Activated CD8-positive, alpha-beta memory T cell treated with anti-CD3 and anti-CD28 coated beads for 1 hour (primary cell): ENCODE data around the gene MAP9.
"Not testable (repeated sequence)": the region's sequence is repeated elsewhere in the genome, so short reads cannot be mapped to it uniquely, and the experiment has no call there.

Experiments
- DNase-seq, 2 donors: peaks; one replicate each; pipeline ENCODE4 v3.0.0-alpha.2; 2020; ENCODE audit warnings: low read depth in 1 of 2; ENCODE audit errors: extremely low read depth in 1 of 2

The MAP9 gene

DNA sequence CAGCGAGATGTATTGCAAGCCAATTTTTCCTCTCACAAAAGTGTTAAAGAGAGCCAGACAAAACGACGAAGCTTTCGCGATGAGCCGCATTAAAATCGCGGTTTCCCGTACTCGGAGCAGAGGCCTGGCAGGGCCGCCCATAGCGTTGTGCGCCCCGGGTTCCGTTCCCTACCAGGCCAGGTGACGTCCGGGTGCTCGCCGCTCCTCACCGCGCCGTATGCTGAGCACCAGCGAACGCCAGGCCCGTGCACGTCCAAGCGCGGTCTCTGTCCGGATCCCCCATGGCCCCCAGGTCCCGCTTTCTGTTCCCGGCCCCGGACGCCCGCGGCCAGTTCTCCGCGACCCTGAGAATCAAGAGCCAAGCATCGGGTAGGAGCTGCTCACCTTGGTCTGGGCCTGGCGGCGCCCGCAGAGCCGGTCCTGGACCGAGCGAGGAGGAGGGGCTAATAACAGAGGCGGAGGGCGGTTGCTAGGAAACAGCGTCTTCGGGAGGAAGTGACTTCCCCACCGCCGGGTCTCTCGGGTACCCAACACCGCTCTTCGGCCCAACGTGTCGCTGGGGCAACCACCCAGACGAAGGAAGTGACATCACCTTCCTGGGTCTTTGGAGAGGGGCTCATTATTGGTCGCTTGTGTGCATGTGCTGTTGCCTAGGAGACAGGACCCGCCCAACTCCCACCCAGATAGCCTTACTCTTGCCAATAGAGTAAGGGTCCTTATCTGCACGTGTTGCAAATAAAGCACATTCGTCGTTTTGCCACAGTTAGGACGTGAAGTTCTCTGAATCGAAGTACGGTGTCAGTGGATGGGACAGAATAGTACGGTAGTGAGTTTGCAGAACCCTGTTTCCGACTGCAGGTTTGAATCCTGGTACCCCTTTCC, at the start of gene MAP9:
Gene MAP9, minus strand, starts transcription at position 579 of the 882 bp plus-strand sequence. CDS start 1,115 bp downstream, outside the sequence.
- DNase-seq: peak; percentile 75 to 77

DNA sequence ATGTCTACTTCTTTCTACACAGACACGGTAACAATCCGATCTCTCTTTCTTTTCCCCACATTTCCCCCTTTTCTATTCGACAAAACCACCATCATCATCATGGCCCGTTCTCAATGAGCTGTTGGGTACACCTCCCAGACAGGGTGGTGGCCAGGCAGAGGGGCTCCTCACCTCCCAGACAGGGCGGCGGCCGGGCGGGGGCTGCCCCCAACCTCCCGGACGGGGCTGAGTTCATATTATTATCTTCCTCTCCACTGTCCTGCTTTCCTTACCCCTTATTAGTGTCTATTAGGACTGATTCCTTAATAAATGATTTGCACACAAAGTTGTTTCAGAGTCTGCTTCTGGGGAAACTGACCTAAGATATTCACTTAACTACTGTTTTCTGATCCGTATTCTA, 48.0 kb upstream of the MAP9 start:
- not testable (repeated sequence) for DNase-seq

DNA sequence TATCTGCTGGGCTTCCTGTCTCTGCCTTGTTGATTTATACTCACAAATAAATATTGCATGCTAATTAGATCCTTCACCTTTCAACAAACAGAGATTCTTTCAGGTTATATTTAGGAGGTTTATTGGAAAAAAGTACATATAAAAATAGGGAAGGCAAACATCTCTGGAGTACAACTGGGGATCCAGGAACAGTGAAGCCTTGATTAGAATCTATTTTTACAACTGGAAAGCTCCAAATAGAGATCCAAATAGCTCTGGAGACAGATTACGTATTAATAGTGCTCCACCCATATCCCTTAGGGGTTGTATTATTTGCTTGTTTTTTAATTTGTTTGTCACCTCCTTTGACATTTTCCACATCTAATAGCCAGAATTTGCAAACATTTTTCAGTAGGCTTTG, 46.9 kb upstream of the MAP9 start:
- DNase-seq: no peak

- DNase-seq: no peak
These were observed 42.5 kb upstream of the MAP9 start for GRCh38 chr4:155419266-155419665.

- DNase-seq: no peak
These were observed 38.9 kb upstream of the MAP9 start for GRCh38 chr4:155415662-155416061.

GRCh38 chr4:155413451-155413850, 36.7 kb upstream of the MAP9 start:
- DNase-seq: no peak

- no peak for DNase-seq
These were observed 34.8 kb upstream of the MAP9 start for GRCh38 chr4:155411546-155411945.

GRCh38 chr4:155408796-155409195, 32.0 kb upstream of the MAP9 start:
- no peak for DNase-seq

- DNase-seq: no peak
These were observed 30.7 kb upstream of the MAP9 start for GRCh38 chr4:155407480-155407879.

DNA sequence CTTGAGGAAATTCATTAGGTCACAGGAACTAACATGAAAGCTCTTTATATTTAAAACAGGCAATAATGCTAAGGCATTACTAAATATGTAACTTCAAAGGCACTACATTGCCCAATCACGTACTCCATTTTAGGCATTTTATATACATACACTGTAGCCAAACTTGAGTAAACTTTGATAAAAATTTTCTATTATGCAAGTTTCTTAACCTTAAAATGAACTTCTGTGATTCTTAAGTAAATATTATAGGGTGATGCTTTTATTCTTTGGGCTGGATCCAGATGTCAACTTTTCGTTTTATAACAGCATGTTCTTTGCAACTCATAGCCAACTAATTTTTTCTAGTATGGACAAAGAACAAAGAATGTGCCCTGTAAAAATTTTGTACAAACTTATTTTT, 28.3 kb upstream of the MAP9 start:
- DNase-seq: no peak

DNA sequence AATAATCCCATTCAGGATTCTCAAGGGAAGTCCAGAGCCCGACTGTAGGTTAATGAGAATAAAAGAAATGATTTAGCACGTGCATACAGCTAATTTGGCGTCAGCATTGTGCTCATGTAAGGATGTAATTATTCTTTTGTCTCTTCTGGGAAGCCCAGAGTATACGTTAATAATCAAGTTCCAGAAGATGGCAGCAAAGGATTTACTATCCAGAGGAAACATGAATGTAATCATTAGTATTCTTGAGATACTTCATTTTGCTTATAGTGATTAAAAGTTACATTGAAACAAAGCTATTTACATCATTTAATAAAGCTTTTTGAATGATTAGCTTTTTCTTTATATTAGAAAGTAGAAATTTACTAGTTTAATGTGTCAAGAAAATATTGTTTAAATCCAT, 27.1 kb upstream of the MAP9 start:
- no peak for DNase-seq

GRCh38 chr4:155402941-155403340, 26.2 kb upstream of the MAP9 start:
- DNase-seq: no peak

DNA sequence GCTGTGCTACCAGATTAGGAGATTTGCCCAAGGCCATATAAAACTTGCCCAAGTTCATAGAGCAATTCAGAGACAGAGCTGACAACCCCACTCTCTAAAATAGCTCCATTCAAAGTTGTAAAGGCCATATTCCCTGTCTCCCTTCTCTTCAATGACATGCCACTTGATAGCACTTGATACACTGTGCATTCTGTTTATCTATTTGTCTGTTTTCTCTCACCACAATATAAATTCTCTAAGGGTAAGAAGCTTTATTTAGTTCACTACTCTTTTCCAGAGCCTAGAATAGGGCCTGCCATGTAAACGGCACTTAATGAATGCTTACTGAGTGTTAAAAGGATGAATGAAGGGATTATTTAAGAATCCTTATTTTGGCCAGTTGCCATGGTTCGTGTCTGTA, 24.1 kb upstream of the MAP9 start:
- no peak for DNase-seq

GRCh38 chr4:155399974-155400697, 23.4 kb upstream of the MAP9 start:
- no peak for DNase-seq

GRCh38 chr4:155392481-155393184, 15.9 kb upstream of the MAP9 start:
- no peak for DNase-seq

GRCh38 chr4:155391932-155392331, 15.2 kb upstream of the MAP9 start:
- DNase-seq: no peak

DNA sequence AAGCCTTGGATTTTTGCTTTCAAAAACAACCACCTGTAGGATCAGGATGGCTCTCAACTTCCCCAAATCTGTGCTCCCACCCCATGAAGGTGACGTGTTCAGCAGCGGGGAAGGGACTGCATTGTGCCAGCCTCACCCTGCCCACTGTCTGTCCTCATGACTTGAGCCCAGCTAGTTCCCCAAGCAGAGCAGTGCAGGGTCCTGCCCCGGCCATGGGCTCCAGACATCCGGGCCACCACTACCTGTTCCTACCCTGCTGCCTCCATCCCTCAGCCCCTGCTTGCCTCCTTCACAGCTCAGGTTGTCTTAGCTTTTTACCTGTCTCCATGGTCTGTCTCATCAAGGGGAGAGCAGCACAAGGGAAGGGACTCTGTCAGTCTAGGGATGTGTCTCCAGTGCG, 11.4 kb upstream of the MAP9 start:
- DNase-seq: no peak

GRCh38 chr4:155383541-155383940, 6.8 kb upstream of the MAP9 start:
- no peak for DNase-seq

DNA sequence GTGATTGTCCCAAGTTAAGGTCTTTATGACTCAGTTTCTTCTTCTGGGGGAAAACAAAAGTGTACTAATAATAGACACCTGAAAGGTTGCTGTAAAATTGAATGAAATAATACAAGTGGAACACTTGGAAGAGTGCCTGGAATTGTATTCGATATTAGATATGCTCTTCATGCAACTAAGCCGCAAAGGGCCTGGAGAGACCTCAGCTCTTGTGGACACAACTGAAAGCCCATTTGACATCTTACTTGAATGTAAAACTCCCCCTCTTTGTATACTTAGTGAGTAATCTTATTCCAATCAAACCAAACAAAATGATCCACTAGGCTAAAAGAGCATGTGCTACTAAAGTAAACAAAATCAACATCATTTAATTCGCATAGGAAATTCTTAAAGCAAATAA, 511 bp upstream of the MAP9 start:
- no peak for DNase-seq

- no peak for DNase-seq
These were observed 5.2 kb downstream of the MAP9 start for GRCh38 chr4:155371432-155372043.

- DNase-seq: no peak
These were observed 9.2 kb downstream of the MAP9 start for GRCh38 chr4:155367608-155368007.
